Progenitor cell of endocrine pancreas (in vitro differentiated cells): ENCODE data around the gene ARHGEF12. TPM values are rescaled to one million over a fixed set of nuclear protein-coding genes. Genes with fewer than 3 reads are reported as not detected.
A peak's percentile ranks its signal among the peaks of the same experiment; 100 is the strongest.

Experiments used
- DNase-seq: peaks from one replicate; pipeline ENCODE4 v3.0.0; 2021; ENCODE audit warnings: low spot score; ENCODE audit not compliant: unreplicated experiment
- H3K27ac Mint-ChIP-seq: 2 replicates; pipeline ENCODE4 v1.8.0; 2021; ENCODE audit warnings: mild to moderate bottlenecking, moderate library complexity, mixed read lengths
- H3K27me3 Mint-ChIP-seq: 2 replicates; pipeline ENCODE4 v1.8.0; 2021; ENCODE audit warnings: mixed read lengths
- H3K36me3 Mint-ChIP-seq: 2 replicates; pipeline ENCODE4 v1.8.0; 2022; ENCODE audit warnings: mixed read lengths; ENCODE audit not compliant: insufficient read depth
- H3K4me1 Mint-ChIP-seq: 2 replicates; pipeline ENCODE4 v1.8.0; 2021; ENCODE audit warnings: low read depth, mixed read lengths
- H3K4me3 Mint-ChIP-seq: 2 replicates; pipeline ENCODE4 v1.8.0; 2021; ENCODE audit warnings: low read depth, mild to moderate bottlenecking, moderate library complexity, mixed read lengths
- H3K9me3 Mint-ChIP-seq: 2 replicates; pipeline ENCODE4 v1.8.0; 2021; ENCODE audit warnings: low read depth, mixed read lengths
- CTCF ChIP-seq: fragments of 200-600 bp; sonication (generic); IDR thresholded peaks from one replicate; pipeline ENCODE4 v1.5.0; 2021; ENCODE audit warnings: antibody characterized with exemption, mild to moderate bottlenecking; ENCODE audit not compliant: unreplicated experiment
- total RNA-seq: library from RNA; stranded (reverse); gene quantifications from 2 replicates; pipeline ENCODE4 v1.2.1, GENCODE V29; 2021

ARHGEF12 gene
- total RNA-seq, 1 donor from 2014 or later = 64.9 TPM

GRCh38 chr11:120302001-120302805 is 34.0 kb upstream of the ARHGEF12 start:
- Mint-ChIP-seq H3K27ac (no peak overlapping the region), H3K4me1 (peaks cover 7% of the 10 kb centered on the region), H3K9me3 (no peaks in the 10 kb centered on the region), H3K27me3 (peaks cover 26% of the 10 kb centered on the region), H3K4me3 (no peak overlapping the region), H3K36me3 (no peaks in the 10 kb centered on the region)
- TF ChIP-seq CTCF = no peak
- no peak for DNase-seq

- Mint-ChIP-seq H3K9me3 (no peaks in the 10 kb centered on the region), H3K27me3 (peaks cover 23% of the 10 kb centered on the region), H3K4me1 (peaks cover 7% of the 10 kb centered on the region), H3K36me3 (no peaks in the 10 kb centered on the region), H3K27ac (no peak overlapping the region), H3K4me3 (no peak overlapping the region)
- DNase-seq = peak; percentile 55
- peak; percentile 91 for TF ChIP-seq CTCF
Measured at GRCh38 chr11:120303004-120303637, 33.1 kb upstream of the ARHGEF12 start.

DNA sequence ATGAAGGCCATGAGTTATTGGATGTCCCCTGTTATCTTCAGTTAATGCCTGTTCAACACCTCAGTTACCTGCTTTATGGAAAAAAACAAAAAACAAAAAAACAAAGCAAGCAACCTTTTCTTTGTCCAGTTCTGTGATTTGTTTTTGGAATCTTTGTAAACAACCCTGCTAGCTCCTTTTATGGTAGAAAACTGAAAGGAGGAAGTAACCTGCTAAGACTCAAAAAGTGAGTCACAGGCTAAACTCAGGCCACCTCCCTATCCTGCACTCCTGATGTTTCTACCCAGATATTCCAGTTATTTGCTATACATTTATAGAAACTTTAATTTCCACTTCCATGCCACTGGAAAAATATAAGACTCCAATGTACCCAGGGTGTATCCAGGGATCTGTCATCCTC is 31.7 kb upstream of the ARHGEF12 start:
- Mint-ChIP-seq H3K36me3 (no peaks in the 10 kb centered on the region), H3K4me3 (no peak overlapping the region), H3K27me3 (peaks cover 20% of the 10 kb centered on the region), H3K27ac (no peak overlapping the region), H3K4me1 (peaks cover 7% of the 10 kb centered on the region), H3K9me3 (no peaks in the 10 kb centered on the region)
- no peak for TF ChIP-seq CTCF
- DNase-seq = no peak

GRCh38 chr11:120305286-120305685 is 30.9 kb upstream of the ARHGEF12 start:
- no peak for TF ChIP-seq CTCF
- Mint-ChIP-seq H3K4me3 (no peak overlapping the region), H3K9me3 (no peaks in the 10 kb centered on the region), H3K4me1 (peaks cover 7% of the 10 kb centered on the region), H3K36me3 (no peaks in the 10 kb centered on the region), H3K27ac (no peak overlapping the region), H3K27me3 (peaks cover 20% of the 10 kb centered on the region)
- no peak for DNase-seq

DNA sequence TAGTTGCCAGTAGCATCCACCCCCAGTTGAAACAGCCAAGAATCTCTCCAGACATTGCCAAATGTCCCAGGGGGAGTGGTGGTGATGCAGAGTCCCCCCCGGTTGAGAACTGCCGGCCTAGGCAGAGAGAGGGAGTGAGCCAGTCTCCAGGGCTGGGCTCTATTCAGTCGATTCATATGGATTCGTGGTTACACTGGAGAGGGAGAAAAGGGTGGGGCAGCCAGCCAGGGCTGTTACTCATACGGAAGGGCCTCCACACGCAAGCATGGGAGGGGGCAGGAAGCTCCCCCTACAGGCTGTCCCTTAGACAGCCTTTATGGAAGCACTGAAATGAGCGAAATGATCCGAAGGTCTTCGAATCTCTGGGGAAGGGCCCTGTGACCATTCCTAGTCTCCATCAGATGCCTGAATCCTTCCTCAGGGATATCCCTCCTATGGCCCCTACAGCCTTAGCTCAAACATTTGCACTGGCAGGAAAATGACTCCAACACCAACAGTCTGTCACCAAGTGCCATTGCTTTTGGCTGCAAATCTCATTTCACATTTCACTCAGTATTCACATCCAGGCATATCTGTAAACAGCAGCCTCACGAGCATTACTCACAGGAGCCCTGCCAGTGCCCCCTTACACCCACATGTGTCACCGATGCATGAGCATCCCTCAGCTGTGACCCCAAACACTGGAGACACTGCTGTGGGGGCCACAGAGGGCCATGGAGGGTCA is 29.5 kb upstream of the ARHGEF12 start:
- no peak overlapping the region for H3K27ac Mint-ChIP-seq
- peak; percentile 40 for TF ChIP-seq CTCF
- DNase-seq = no peak

More for the DNA sequence above, 29.5 kb upstream of the ARHGEF12 start:
- no peaks in the 10 kb centered on the region for H3K9me3 Mint-ChIP-seq
- no peak overlapping the region for H3K4me3 Mint-ChIP-seq
- no peaks in the 10 kb centered on the region for H3K36me3 Mint-ChIP-seq
- peaks cover 20% of the 10 kb centered on the region for H3K27me3 Mint-ChIP-seq
- peaks cover 6% of the 10 kb centered on the region for H3K4me1 Mint-ChIP-seq
